Measurements from ENCODE around the gene TACC3.
A peak's percentile ranks its signal among the peaks of the same experiment; 100 is the strongest.

The TACC3 gene

DNA sequence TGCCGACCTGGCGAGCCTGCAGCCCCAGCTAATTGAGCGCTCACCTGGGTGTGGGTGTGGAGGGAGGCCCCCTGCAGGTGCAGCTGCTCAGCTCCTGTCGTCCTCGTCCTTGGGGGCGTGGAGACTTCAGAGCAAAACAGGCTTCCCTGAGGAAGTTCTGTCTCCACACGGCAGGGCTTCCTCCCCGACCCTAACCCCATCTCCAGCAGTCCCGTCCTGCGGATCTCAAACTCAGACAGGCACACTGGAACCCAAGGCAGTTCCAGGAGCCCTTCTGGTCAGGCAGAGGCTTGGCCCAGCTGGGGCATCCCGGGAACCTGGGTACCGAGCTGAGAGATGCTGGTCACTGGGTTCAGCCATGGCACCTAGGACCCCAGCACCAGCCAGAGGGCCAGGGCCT is 24.4 kb downstream of the TACC3 start:
- Histone ChIP-seq H3K4me3 (ENCODE audit: insufficient read depth, low read depth, low read length, poor library complexity, severe bottlenecking) (no peak overlapping the region), H3K27ac (ENCODE audit: insufficient read depth, low read length, poor library complexity, severe bottlenecking) (no peak overlapping the region), H3K4me1 (ENCODE audit: control insufficient read depth, insufficient read depth, low read length, poor library complexity, severe bottlenecking) (peaks cover 5% of the 10 kb centered on the region), H3K9me3 (ENCODE audit: control insufficient read depth, low read length) (no peaks in the 10 kb centered on the region), H3K27me3 (replicated peaks; ENCODE audit: control insufficient read depth, insufficient read depth, low read length, poor library complexity, severe bottlenecking) (no peaks in the 10 kb centered on the region), H3K36me3 (ENCODE audit: control insufficient read depth, insufficient read depth, low read length) (peaks cover 33% of the 10 kb centered on the region)
- no peak for DNase-seq

DNA sequence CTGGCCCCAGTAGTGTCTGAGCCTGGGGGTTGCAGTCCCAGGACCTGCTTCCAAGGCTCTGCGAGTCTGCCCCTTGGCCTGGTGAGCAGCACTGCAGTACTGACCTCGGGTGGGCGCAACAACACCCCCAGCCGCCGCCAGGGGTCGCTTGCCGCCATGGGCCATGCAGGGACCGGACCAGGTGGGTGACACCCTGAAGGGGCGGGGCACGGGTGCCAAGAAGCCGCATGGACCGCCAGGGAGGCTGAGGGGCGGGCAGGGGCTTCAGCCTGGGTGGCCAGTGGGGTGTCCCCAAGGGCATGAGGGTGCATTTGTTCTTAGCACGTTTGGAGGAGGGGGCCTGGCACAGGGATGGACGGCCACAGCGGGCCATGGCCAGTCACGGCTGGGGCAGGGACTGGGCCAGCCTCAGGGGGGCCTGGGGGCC is 25.0 kb downstream of the TACC3 start:
- no peak overlapping the region for H3K27ac ChIP-seq (ENCODE audit: insufficient read depth, low read length, poor library complexity, severe bottlenecking)
- H3K9me3 ChIP-seq (ENCODE audit: control insufficient read depth, low read length): no peaks in the 10 kb centered on the region
- no peaks in the 10 kb centered on the region for H3K27me3 ChIP-seq (replicated peaks; ENCODE audit: control insufficient read depth, insufficient read depth, low read length, poor library complexity, severe bottlenecking)
- peak; percentile 40 to 64 (median 45) for DNase-seq
- H3K4me3 ChIP-seq (ENCODE audit: insufficient read depth, low read depth, low read length, poor library complexity, severe bottlenecking): no peak overlapping the region
- H3K4me1 ChIP-seq (ENCODE audit: control insufficient read depth, insufficient read depth, low read length, poor library complexity, severe bottlenecking): peaks cover 5% of the 10 kb centered on the region
- H3K36me3 ChIP-seq (ENCODE audit: control insufficient read depth, insufficient read depth, low read length): peaks cover 27% of the 10 kb centered on the region

DNA sequence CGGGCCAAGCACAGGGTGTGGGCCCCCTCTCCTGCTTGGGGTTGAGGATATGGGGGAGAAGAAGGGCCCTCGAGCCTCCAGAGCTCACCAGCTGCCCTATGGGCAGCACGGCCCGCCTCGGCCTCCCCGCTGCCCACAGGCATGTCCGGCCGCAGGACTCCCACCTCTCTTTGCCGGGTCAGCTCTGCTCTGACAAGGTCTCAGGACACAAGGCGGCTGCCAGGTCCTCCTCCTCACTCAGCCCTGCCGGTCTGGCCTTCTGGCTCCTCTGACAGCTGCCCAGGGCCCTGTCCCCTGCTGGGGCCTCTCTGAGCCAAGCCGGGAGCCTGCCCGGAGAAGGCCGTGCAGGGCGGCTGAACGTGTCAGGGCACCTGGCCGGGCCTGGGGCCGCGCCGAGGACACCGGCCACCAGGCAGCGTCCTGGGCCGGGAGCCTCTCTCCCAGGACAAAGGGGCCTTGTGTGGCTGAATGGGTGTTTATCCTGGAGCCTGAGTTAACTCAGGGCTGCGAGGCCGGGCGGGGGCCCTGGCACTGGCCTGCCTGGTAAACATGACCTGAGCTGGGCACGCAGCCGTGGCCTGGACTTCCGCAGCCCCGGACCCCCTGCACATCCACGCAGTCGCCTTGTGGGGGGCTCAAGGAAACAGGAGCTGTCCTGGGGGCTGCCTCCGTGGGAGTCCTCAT is 25.7 kb downstream of the TACC3 start:
- Histone ChIP-seq H3K4me3 (ENCODE audit: insufficient read depth, low read depth, low read length, poor library complexity, severe bottlenecking) (no peak overlapping the region), H3K27ac (ENCODE audit: insufficient read depth, low read length, poor library complexity, severe bottlenecking) (no peak overlapping the region), H3K36me3 (ENCODE audit: control insufficient read depth, insufficient read depth, low read length) (peaks cover 19% of the 10 kb centered on the region), H3K9me3 (ENCODE audit: control insufficient read depth, low read length) (no peaks in the 10 kb centered on the region), H3K27me3 (replicated peaks; ENCODE audit: control insufficient read depth, insufficient read depth, low read length, poor library complexity, severe bottlenecking) (no peaks in the 10 kb centered on the region), H3K4me1 (ENCODE audit: control insufficient read depth, insufficient read depth, low read length, poor library complexity, severe bottlenecking) (peaks cover 5% of the 10 kb centered on the region)
- no peak for DNase-seq

DNA sequence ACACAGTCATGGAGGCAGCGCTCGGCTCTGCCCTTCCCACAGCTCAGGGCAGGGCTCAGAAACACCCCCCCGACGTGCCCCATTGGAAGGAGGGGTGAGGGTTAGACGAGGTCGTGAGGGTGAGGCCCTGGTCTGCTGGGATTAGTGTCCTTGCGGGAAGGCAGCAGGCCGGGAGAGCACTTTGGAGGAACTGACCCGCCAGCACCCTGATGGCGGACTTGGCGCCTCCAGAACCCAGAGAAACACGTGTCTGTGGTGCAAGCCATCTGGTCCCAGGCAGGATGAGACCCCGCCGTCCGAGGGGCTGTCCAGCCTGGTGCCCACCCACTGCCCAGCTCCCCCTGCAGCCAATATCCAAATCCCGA is 26.3 kb downstream of the TACC3 start:
- H3K36me3 ChIP-seq (ENCODE audit: control insufficient read depth, insufficient read depth, low read length): peaks cover 15% of the 10 kb centered on the region
- H3K4me1 ChIP-seq (ENCODE audit: control insufficient read depth, insufficient read depth, low read length, poor library complexity, severe bottlenecking): peaks cover 8% of the 10 kb centered on the region
- no peak overlapping the region for H3K27ac ChIP-seq (ENCODE audit: insufficient read depth, low read length, poor library complexity, severe bottlenecking)
- H3K9me3 ChIP-seq (ENCODE audit: control insufficient read depth, low read length): no peaks in the 10 kb centered on the region
- H3K27me3 ChIP-seq (replicated peaks; ENCODE audit: control insufficient read depth, insufficient read depth, low read length, poor library complexity, severe bottlenecking): no peaks in the 10 kb centered on the region
- no peak overlapping the region for H3K4me3 ChIP-seq (ENCODE audit: insufficient read depth, low read depth, low read length, poor library complexity, severe bottlenecking)
- DNase-seq: no peak

DNA sequence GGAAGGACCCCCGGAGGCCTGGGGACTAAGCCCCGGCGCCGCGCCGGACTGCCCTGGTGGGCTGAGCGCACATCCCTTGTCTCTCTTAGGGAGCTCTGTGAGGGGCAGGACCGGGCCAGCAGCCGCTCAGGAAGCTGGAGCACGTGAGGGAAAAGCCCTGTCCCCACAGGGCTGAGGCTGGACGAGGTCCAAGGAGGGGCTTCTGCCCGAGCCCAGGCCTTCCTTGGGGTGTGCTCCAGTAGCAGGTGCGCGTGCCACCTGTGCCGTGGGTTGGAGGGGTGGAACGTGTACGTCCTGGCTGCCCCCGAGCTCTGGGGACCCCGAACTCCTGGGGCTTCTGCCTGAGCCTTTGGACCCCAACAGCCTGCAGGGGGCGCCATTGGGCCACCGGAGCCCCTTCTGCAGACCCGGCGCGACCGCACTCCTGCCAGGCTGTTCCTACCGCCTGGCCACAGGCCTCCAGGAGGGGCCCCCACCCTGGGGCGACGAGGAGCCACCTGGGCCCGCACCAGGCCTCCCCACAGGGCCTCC is 27.2 kb downstream of the TACC3 start:
- no peaks in the 10 kb centered on the region for H3K27me3 ChIP-seq (replicated peaks; ENCODE audit: control insufficient read depth, insufficient read depth, low read length, poor library complexity, severe bottlenecking)
- peaks cover 16% of the 10 kb centered on the region for H3K4me1 ChIP-seq (ENCODE audit: control insufficient read depth, insufficient read depth, low read length, poor library complexity, severe bottlenecking)
- no peaks in the 10 kb centered on the region for H3K9me3 ChIP-seq (ENCODE audit: control insufficient read depth, low read length)
- peaks cover 11% of the 10 kb centered on the region for H3K36me3 ChIP-seq (ENCODE audit: control insufficient read depth, insufficient read depth, low read length)
- peak; percentile 50 to 67 (median 58) for DNase-seq
- H3K27ac ChIP-seq (ENCODE audit: insufficient read depth, low read length, poor library complexity, severe bottlenecking): no peak overlapping the region
- H3K4me3 ChIP-seq (ENCODE audit: insufficient read depth, low read depth, low read length, poor library complexity, severe bottlenecking): peak overlapping the region; percentile 17

DNA sequence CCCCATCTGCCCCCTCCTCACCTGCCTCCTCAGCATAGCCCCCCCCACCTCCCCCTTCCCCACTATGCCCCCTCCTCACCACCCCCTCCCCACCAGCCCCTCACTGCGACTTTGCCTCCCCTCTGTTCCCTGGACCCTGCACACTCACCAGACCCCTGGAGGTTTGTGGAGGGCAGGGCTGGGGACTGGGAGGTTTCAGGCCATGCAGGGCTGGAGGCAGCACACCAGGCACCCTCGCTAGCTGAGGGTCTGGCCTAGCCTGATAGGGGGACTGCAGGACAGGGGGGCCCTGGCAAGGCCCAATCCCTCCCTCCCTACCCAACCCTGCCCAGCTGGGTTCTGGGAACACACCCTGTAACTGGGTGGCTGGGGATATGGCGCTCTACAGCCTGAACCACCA is 28.0 kb downstream of the TACC3 start:
- no peak for DNase-seq
- peaks cover 4% of the 10 kb centered on the region for H3K36me3 ChIP-seq (ENCODE audit: control insufficient read depth, insufficient read depth, low read length)
- H3K4me3 ChIP-seq (ENCODE audit: insufficient read depth, low read depth, low read length, poor library complexity, severe bottlenecking): no peak overlapping the region
- H3K4me1 ChIP-seq (ENCODE audit: control insufficient read depth, insufficient read depth, low read length, poor library complexity, severe bottlenecking): peaks cover 16% of the 10 kb centered on the region
- H3K27ac ChIP-seq (ENCODE audit: insufficient read depth, low read length, poor library complexity, severe bottlenecking): no peak overlapping the region
- H3K27me3 ChIP-seq (replicated peaks; ENCODE audit: control insufficient read depth, insufficient read depth, low read length, poor library complexity, severe bottlenecking): no peaks in the 10 kb centered on the region
- H3K9me3 ChIP-seq (ENCODE audit: control insufficient read depth, low read length): no peaks in the 10 kb centered on the region

DNA sequence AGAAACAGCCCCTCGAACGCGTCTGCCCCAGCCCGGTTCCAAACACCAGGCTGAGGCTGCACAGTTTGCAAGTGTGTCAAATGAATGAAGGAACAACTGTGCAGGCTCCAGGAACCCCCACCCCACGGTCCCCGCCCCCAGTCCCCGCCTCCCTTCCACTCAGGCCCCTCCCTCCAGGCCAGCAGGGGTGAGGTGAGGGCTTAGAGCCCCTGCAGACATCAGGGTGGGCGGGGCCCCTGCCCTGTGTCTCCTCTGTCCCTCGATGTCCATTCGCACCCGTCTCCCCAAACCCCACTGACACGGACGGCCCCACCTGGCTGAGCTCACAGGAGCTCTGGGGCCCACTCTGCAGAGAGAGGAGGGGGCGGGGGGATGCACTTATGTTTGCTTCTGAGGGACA is 28.5 kb downstream of the TACC3 start:
- Histone ChIP-seq H3K9me3 (ENCODE audit: control insufficient read depth, low read length) (no peaks in the 10 kb centered on the region), H3K4me1 (ENCODE audit: control insufficient read depth, insufficient read depth, low read length, poor library complexity, severe bottlenecking) (peaks cover 16% of the 10 kb centered on the region), H3K4me3 (ENCODE audit: insufficient read depth, low read depth, low read length, poor library complexity, severe bottlenecking) (no peak overlapping the region), H3K27me3 (replicated peaks; ENCODE audit: control insufficient read depth, insufficient read depth, low read length, poor library complexity, severe bottlenecking) (no peaks in the 10 kb centered on the region), H3K27ac (ENCODE audit: insufficient read depth, low read length, poor library complexity, severe bottlenecking) (no peak overlapping the region), H3K36me3 (ENCODE audit: control insufficient read depth, insufficient read depth, low read length) (no peaks in the 10 kb centered on the region)
- no peak for DNase-seq

DNA sequence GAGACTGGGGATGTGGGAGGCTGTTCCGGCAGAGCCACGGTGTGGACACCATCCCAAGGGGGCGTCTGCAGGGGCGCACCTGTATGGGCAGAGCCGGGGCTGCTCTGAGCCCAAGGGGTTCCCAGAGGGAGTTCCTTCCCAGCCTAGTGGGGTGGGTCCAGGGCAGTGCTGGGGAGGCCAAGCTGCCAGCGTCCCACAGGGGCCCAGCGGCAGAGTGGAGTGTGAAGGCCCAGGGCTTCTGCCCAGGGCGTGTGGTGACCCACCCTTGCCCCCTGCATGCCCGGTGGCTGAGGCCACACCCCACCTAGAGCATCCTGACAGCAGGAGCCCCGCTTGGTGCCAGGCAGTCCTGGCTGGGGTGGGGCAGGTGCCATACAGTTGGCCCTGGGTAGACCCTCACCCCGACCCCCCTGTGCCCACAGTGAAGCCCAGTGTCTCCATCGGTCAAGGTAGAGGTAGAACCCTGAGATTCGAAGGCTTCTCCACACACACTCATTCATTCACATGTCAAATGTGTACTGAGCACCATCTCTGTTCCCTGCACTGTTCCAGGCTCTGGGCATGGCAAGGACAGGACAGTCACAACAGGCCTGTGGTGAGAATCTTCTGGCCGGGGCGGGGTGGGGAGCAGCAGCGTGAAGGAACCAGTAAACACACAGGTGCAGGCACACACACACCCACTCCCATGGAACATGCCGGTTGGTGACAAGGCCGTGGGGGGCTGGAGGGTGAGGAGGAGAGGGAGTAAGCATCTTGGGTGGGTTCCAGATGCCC is 29.2 kb downstream of the TACC3 start:
- H3K9me3 ChIP-seq (ENCODE audit: control insufficient read depth, low read length): no peaks in the 10 kb centered on the region
- H3K27me3 ChIP-seq (replicated peaks; ENCODE audit: control insufficient read depth, insufficient read depth, low read length, poor library complexity, severe bottlenecking): no peaks in the 10 kb centered on the region
- H3K27ac ChIP-seq (ENCODE audit: insufficient read depth, low read length, poor library complexity, severe bottlenecking): no peak overlapping the region
- DNase-seq: no peak
- no peak overlapping the region for H3K4me3 ChIP-seq (ENCODE audit: insufficient read depth, low read depth, low read length, poor library complexity, severe bottlenecking)
- H3K4me1 ChIP-seq (ENCODE audit: control insufficient read depth, insufficient read depth, low read length, poor library complexity, severe bottlenecking): peaks cover 16% of the 10 kb centered on the region
- H3K36me3 ChIP-seq (ENCODE audit: control insufficient read depth, insufficient read depth, low read length): no peaks in the 10 kb centered on the region

DNA sequence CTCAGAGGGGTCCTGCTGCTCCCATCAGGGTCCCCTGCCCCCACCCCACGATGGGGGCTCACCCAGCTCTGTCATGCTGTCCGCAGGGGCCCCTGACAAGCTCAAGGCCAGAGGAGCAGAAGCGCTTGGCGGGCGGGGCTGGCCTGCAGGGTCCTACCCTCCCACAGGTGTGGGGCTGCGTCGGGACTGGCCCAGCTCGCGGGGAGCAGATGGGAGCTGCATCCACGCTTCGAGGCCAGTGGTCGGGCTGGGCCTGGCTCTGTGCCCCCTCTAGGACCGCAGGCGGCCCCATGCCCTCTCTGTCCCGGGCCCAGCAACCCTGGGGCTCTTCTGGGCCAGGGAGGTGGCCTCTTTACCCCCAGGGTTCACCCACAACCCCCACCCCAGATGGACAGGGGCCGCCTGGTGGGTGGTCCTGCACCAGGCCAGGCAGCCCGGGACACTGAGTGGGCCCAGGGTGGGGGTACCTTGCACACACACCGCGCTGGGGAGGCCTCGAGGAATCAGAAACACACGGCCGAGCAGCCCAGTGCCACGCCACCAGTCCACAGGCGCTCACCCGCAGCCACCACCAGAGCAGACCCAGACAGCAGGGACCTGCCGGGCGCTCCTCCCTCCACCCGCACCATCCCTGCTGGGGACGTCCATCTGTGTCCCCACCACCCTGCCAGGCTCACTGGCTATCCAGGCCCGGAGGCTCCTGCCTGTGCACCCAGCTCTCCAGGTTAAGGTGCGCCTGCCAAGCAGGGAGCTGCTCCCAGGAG is 30.0 kb downstream of the TACC3 start:
- DNase-seq: no peak
- Histone ChIP-seq H3K4me1 (ENCODE audit: control insufficient read depth, insufficient read depth, low read length, poor library complexity, severe bottlenecking) (peaks cover 16% of the 10 kb centered on the region), H3K36me3 (ENCODE audit: control insufficient read depth, insufficient read depth, low read length) (no peaks in the 10 kb centered on the region), H3K9me3 (ENCODE audit: control insufficient read depth, low read length) (no peaks in the 10 kb centered on the region), H3K27ac (ENCODE audit: insufficient read depth, low read length, poor library complexity, severe bottlenecking) (no peak overlapping the region), H3K27me3 (replicated peaks; ENCODE audit: control insufficient read depth, insufficient read depth, low read length, poor library complexity, severe bottlenecking) (no peaks in the 10 kb centered on the region), H3K4me3 (ENCODE audit: insufficient read depth, low read depth, low read length, poor library complexity, severe bottlenecking) (no peak overlapping the region)

DNA sequence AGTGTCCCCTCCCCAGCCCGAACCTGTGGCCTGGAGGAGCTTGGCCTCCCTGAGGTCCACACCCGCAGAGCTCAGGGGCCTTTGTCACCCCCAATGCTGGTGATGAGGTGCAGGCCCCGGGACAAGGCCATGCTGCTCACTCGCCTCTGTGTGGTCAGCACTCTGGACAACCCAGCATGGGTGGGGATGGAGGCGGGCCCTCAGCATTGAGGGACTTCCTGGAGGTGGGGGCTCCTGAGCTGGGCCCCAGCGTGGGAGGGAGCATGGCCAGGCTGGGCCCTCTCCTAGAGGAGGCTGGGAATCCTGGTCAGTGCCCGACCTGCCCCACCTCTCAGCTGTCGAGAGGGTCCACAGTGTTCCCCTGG is 30.6 kb downstream of the TACC3 start:
- Histone ChIP-seq H3K36me3 (ENCODE audit: control insufficient read depth, insufficient read depth, low read length) (no peaks in the 10 kb centered on the region), H3K9me3 (ENCODE audit: control insufficient read depth, low read length) (no peaks in the 10 kb centered on the region), H3K4me3 (ENCODE audit: insufficient read depth, low read depth, low read length, poor library complexity, severe bottlenecking) (no peak overlapping the region), H3K27me3 (replicated peaks; ENCODE audit: control insufficient read depth, insufficient read depth, low read length, poor library complexity, severe bottlenecking) (no peaks in the 10 kb centered on the region), H3K27ac (ENCODE audit: insufficient read depth, low read length, poor library complexity, severe bottlenecking) (no peak overlapping the region), H3K4me1 (ENCODE audit: control insufficient read depth, insufficient read depth, low read length, poor library complexity, severe bottlenecking) (peaks cover 16% of the 10 kb centered on the region)
- DNase-seq: no peak
